Measurements from ENCODE around the gene NFATC4.

Gene NFATC4

GRCh38 chr14:24378981-24379906, 11.3 kb downstream of the NFATC4 start:
- H3K4me3 ChIP-seq (replicated peaks in 1 of 2; ENCODE audit: low read depth in 2 of 2, low read length in 2 of 2), result no peak overlapping the region
- no peak for TF ChIP-seq CTCF (IDR thresholded peaks at IDR 0.05; ENCODE audit: low read depth, low read length)
- no peak for DNase-seq (ENCODE audit: low read depth in 2 of 2)

GRCh38 chr14:24379907-24380730, 12.1 kb downstream of the NFATC4 start:
- no peak for TF ChIP-seq CTCF (IDR thresholded peaks at IDR 0.05; ENCODE audit: low read depth, low read length)
- H3K4me3 ChIP-seq (replicated peaks in 1 of 2; ENCODE audit: low read depth in 2 of 2, low read length in 2 of 2), result no peak overlapping the region
- no peak for DNase-seq (ENCODE audit: low read depth in 2 of 2)

- H3K4me3 ChIP-seq (replicated peaks in 1 of 2; ENCODE audit: low read depth in 2 of 2, low read length in 2 of 2), result no peak overlapping the region
- no peak for TF ChIP-seq CTCF (IDR thresholded peaks at IDR 0.05; ENCODE audit: low read depth, low read length)
- DNase-seq (ENCODE audit: low read depth in 2 of 2), result peak in 1 of 2 donors; percentile 24
Measured at GRCh38 chr14:24381363-24382063, 13.5 kb downstream of the NFATC4 start.

GRCh38 chr14:24382064-24382371, 14.0 kb downstream of the NFATC4 start:
- TF ChIP-seq CTCF (IDR thresholded peaks at IDR 0.05; ENCODE audit: low read depth, low read length), result no peak
- no peak for DNase-seq (ENCODE audit: low read depth in 2 of 2)
- no peak overlapping the region for H3K4me3 ChIP-seq (replicated peaks in 1 of 2; ENCODE audit: low read depth in 2 of 2, low read length in 2 of 2)

GRCh38 chr14:24384169-24384568, 16.2 kb downstream of the NFATC4 start:
- DNase-seq (ENCODE audit: low read depth in 2 of 2), result no peak
- no peak overlapping the region for H3K4me3 ChIP-seq (replicated peaks in 1 of 2; ENCODE audit: low read depth in 2 of 2, low read length in 2 of 2)
- TF ChIP-seq CTCF (IDR thresholded peaks at IDR 0.05; ENCODE audit: low read depth, low read length), result no peak

- no peak for TF ChIP-seq CTCF (IDR thresholded peaks at IDR 0.05; ENCODE audit: low read depth, low read length)
- no peak for DNase-seq (ENCODE audit: low read depth in 2 of 2)
- H3K4me3 ChIP-seq (replicated peaks in 1 of 2; ENCODE audit: low read depth in 2 of 2, low read length in 2 of 2), result no peak overlapping the region
Measured at GRCh38 chr14:24385524-24385923, 17.5 kb downstream of the NFATC4 start.
